Measurements from ENCODE around the gene HSD17B13. TPM values are rescaled to one million over a fixed set of nuclear protein-coding genes. Genes with fewer than 3 reads are reported as not detected.

The HSD17B13 gene
- total and polyA plus RNA-seq, 4 donors = 0.15 to 3.1 (median 0.68) TPM

DNA sequence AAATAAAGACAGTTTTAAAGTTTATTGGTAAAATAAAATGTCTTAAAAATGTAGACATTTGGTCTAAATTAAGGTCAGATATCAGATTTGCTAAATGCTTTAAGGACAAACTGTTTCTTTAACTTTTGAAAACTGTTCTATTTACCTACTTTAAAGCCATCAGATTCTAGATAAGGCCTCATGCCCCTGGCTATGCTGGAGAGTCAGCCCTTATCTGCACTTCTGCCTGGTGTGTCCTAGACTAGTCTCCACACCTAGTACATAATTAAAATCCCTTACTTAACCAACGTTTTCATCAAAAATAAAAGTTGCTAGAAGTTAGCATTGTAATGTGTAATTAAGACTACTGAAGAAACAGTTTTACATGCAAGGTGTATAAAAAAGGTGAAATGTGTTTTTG lies 42.7 kb upstream of the HSD17B13 start:
- TF ChIP-seq CTCF (IDR thresholded peaks at IDR 0.05; ENCODE audit: control extremely low read depth, extremely low read depth) = no peak
- 58 to 73% methylated on average over 1 of the region's 1 CpG for WGBS, 2 donors
- no peaks in the 10 kb centered on the region for H3K27me3 ChIP-seq (ENCODE audit: control insufficient read depth in 3 of 3, insufficient read depth in 3 of 3, low read length in 2 of 3)
- H3K9ac ChIP-seq (ENCODE audit: insufficient read depth in 1 of 2, low read length in 2 of 2) = no peak overlapping the region
- peaks cover 16 to 30% (median 23%) of the 10 kb centered on the region in 4 donors for H3K36me3 ChIP-seq (ENCODE audit: control insufficient read depth in 4 of 4, insufficient read depth in 4 of 4, low read length in 4 of 4)
- ATAC-seq (ENCODE audit: insufficient read depth, low FRiP score) = no peak
- no peaks in the 10 kb centered on the region for H3K9me3 ChIP-seq (ENCODE audit: control insufficient read depth in 4 of 4, insufficient read depth in 3 of 4, low read length in 3 of 4)
- DNase-seq = no peak
- H3K27ac ChIP-seq (ENCODE audit: low read depth in 1 of 2, low read length in 1 of 2) = no peak overlapping the region
- no peak overlapping the region for H3K4me3 ChIP-seq
- no peaks in the 10 kb centered on the region for H3K4me1 ChIP-seq (ENCODE audit: control insufficient read depth in 5 of 5, insufficient read depth in 5 of 5, low read length in 5 of 5)

GRCh38 chr4:87363552-87363951 lies 40.9 kb upstream of the HSD17B13 start:
- Histone ChIP-seq H3K4me3 (no peak overlapping the region), H3K9ac (ENCODE audit: insufficient read depth in 1 of 2, low read length in 2 of 2) (no peak overlapping the region), H3K4me1 (ENCODE audit: control insufficient read depth in 5 of 5, insufficient read depth in 5 of 5, low read length in 5 of 5) (no peaks in the 10 kb centered on the region), H3K36me3 (ENCODE audit: control insufficient read depth in 4 of 4, insufficient read depth in 4 of 4, low read length in 4 of 4) (peaks cover 17 to 43% (median 23%) of the 10 kb centered on the region in 4 donors), H3K27me3 (ENCODE audit: control insufficient read depth in 3 of 3, insufficient read depth in 3 of 3, low read length in 2 of 3) (no peaks in the 10 kb centered on the region), H3K27ac (ENCODE audit: low read depth in 1 of 2, low read length in 1 of 2) (no peak overlapping the region), H3K9me3 (ENCODE audit: control insufficient read depth in 4 of 4, insufficient read depth in 3 of 4, low read length in 3 of 4) (no peaks in the 10 kb centered on the region)
- no peak for ATAC-seq (ENCODE audit: insufficient read depth, low FRiP score)
- TF ChIP-seq CTCF (IDR thresholded peaks at IDR 0.05; ENCODE audit: control extremely low read depth, extremely low read depth) = no peak
- no peak for DNase-seq
- 96 to 99% methylated on average over 2 of the region's 2 CpGs for WGBS, 2 donors

DNA sequence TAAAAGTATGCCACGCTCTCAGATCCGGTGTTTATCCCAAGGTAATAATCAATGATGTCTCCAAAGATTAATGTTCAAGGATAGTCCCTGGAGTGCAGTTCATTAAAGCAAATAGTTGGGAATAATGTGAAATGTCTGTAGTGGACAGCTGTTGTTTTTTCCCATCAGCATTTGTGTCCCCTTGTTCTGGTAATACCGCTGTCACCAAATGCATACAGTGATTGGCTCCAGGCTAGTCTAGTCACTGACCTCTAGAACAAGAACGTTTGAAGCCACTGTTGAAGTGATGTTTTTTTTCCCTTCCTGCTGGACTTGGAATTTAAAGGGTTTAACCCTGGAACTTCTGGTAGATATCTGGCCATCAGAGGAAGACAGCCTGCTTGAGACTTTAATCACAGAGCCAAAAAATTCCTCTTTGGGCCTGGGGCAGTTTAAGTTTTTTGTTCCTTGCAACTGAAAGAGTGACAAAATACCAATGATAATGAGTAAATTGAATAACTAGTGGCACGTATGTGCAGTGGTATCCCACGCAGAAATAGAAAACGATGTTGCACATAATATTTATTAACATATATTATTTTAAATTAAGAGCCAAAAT lies 37.8 kb upstream of the HSD17B13 start:
- Histone ChIP-seq H3K4me1 (ENCODE audit: control insufficient read depth in 5 of 5, insufficient read depth in 5 of 5, low read length in 5 of 5) (no peaks in the 10 kb centered on the region), H3K4me3 (no peak overlapping the region), H3K27ac (ENCODE audit: low read depth in 1 of 2, low read length in 1 of 2) (no peak overlapping the region), H3K9me3 (ENCODE audit: control insufficient read depth in 4 of 4, insufficient read depth in 3 of 4, low read length in 3 of 4) (no peaks in the 10 kb centered on the region), H3K36me3 (ENCODE audit: control insufficient read depth in 4 of 4, insufficient read depth in 4 of 4, low read length in 4 of 4) (peaks cover 17 to 35% (median 19%) of the 10 kb centered on the region in 4 donors), H3K9ac (ENCODE audit: insufficient read depth in 1 of 2, low read length in 2 of 2) (no peak overlapping the region), H3K27me3 (ENCODE audit: control insufficient read depth in 3 of 3, insufficient read depth in 3 of 3, low read length in 2 of 3) (no peaks in the 10 kb centered on the region)
- no peak for TF ChIP-seq CTCF (IDR thresholded peaks at IDR 0.05; ENCODE audit: control extremely low read depth, extremely low read depth)
- DNase-seq = no peak
- no peak for ATAC-seq (ENCODE audit: insufficient read depth, low FRiP score)
- 77 to 84% methylated on average over 7 of the region's 7 CpGs for WGBS, 2 donors

DNA sequence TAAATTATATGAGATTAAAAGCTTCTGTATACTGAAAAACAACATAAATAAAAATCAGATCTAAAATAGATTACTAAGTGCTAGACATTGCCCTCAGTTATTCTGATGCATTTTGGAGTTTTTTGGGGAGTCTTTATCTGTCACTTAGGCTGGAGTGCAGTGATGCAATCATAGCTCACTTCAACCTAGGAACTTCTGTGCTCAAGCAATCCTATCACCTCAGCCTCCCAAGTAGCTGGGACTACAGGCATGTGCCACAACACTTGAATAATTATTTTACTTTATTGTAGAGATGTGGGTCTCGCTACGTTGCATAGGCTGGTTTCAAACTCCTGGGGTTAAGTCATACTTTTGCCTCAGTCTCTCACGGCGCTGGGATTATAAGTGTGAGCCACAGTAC lies 36.6 kb upstream of the HSD17B13 start:
- H3K4me1 ChIP-seq (ENCODE audit: control insufficient read depth in 5 of 5, insufficient read depth in 5 of 5, low read length in 5 of 5) = peaks cover 0 to 2% (median 0%) of the 10 kb centered on the region in 5 donors
- no peak for ATAC-seq (ENCODE audit: insufficient read depth, low FRiP score)
- WGBS, 2 donors = 89 to 97% methylated on average over 4 of the region's 4 CpGs
- no peak overlapping the region for H3K9ac ChIP-seq (ENCODE audit: insufficient read depth in 1 of 2, low read length in 2 of 2)
- TF ChIP-seq CTCF (IDR thresholded peaks at IDR 0.05; ENCODE audit: control extremely low read depth, extremely low read depth) = no peak
- no peak overlapping the region for H3K4me3 ChIP-seq
- DNase-seq = no peak
- H3K36me3 ChIP-seq (ENCODE audit: control insufficient read depth in 4 of 4, insufficient read depth in 4 of 4, low read length in 4 of 4) = peaks cover 12 to 31% (median 18%) of the 10 kb centered on the region in 4 donors
- no peak overlapping the region for H3K27ac ChIP-seq (ENCODE audit: low read depth in 1 of 2, low read length in 1 of 2)
- H3K27me3 ChIP-seq (ENCODE audit: control insufficient read depth in 3 of 3, insufficient read depth in 3 of 3, low read length in 2 of 3) = no peaks in the 10 kb centered on the region
- no peaks in the 10 kb centered on the region for H3K9me3 ChIP-seq (ENCODE audit: control insufficient read depth in 4 of 4, insufficient read depth in 3 of 4, low read length in 3 of 4)
